Thyroid gland (tissue), 4 donors: ENCODE results near the gene ASIC4. TPM values are rescaled to one million over a fixed set of nuclear protein-coding genes. Genes with fewer than 3 reads are reported as not detected.

ENCODE experiments used
- DNase-seq, 2 donors: peaks; one replicate each; pipeline ENCODE4 v3.0.0-alpha.2; 2019
- H3K27ac ChIP-seq, 3 donors: fragments of 200-600 bp; sonication (generic); 1 replicate in 2 of 3; 2 replicates in 1 of 3; pipeline ENCODE4 v1.5.1; 2016 to 2019; ENCODE audit warnings: mild to moderate bottlenecking in 1 of 3, moderate library complexity in 1 of 3
- H3K27me3 ChIP-seq: fragments of 200-600 bp; sonication (generic); one replicate; pipeline ENCODE4 v1.5.1; 2019
- H3K36me3 ChIP-seq, 2 donors: fragments of 200-600 bp; sonication (generic); one replicate each; pipeline ENCODE4 v1.5.1; 2016 to 2019
- H3K4me1 ChIP-seq, 2 donors: fragments of 200-600 bp; sonication (generic); one replicate each; pipeline ENCODE4 v1.5.1; 2017 to 2019
- H3K4me3 ChIP-seq, 3 donors: fragments of 200-600 bp; sonication (generic); replicated peaks in 1 of 3; 1 replicate in 2 of 3; 2 replicates in 1 of 3; pipeline ENCODE4 v1.5.1; 2016; ENCODE audit warnings: mild to moderate bottlenecking in 1 of 3
- H3K9me3 ChIP-seq: fragments of 200-600 bp; sonication (generic); one replicate; pipeline ENCODE4 v1.5.1; 2017
- POLR2A ChIP-seq, 2 donors: fragments of 450-650 bp; IDR thresholded peaks; one replicate each; pipeline ENCODE4 v1.6.1; 2017; ENCODE audit warnings: antibody characterized with exemption in 2 of 2, mild to moderate bottlenecking in 2 of 2, moderate library complexity in 1 of 2
- WGBS, 2 donors: methylation state at CpG; one replicate each; pipeline ENCODE4 v1.1.5; 2017; 5-methylcytosine and 5-hydroxymethylcytosine counted together
- intact Hi-C: fragments of 100-400 bp; cut with DNase I; formaldehyde crosslinking; loops from one replicate; pipeline ENCODE4 v1.15.1; 2023
- total RNA-seq, 4 donors: library from RNA; depleted of rRNA; stranded (reverse); fragments of >200 nt; gene quantifications; one replicate each; pipeline ENCODE4 v1.2.3, GENCODE V29; 2016
- TF ChIP-seq, protein P1 (sequence below), 6 experiments: fragments of 200-600 bp in 3 of 6; fragments of 450-650 bp in 3 of 6; sonication (generic) in 3 of 6; IDR thresholded peaks; one replicate each; pipeline ENCODE4 v1.5.1; 2016 to 2019; ENCODE audit warnings: antibody characterized with exemption in 6 of 6, mild to moderate bottlenecking in 2 of 6, inconsistent platforms in 1 of 6, moderate library complexity in 1 of 6

ASIC4 gene
- total RNA-seq, 4 donors from 2014 or later, result not detected

GRCh38 chr2:219496825-219497494 lies 17.3 kb upstream of the ASIC4 start:
- Histone ChIP-seq H3K36me3 (no peaks in the 10 kb centered on the region), H3K9me3 (no peaks in the 10 kb centered on the region), H3K27me3 (no peaks in the 10 kb centered on the region), H3K27ac (peak overlapping the region in 1 of 3 donors; percentile 98), H3K4me1 (peaks cover 24 to 26% of the 10 kb centered on the region in 2 donors), H3K4me3 (peak overlapping the region in 1 of 3 donors; percentile 73)
- TF ChIP-seq, protein P1, sequence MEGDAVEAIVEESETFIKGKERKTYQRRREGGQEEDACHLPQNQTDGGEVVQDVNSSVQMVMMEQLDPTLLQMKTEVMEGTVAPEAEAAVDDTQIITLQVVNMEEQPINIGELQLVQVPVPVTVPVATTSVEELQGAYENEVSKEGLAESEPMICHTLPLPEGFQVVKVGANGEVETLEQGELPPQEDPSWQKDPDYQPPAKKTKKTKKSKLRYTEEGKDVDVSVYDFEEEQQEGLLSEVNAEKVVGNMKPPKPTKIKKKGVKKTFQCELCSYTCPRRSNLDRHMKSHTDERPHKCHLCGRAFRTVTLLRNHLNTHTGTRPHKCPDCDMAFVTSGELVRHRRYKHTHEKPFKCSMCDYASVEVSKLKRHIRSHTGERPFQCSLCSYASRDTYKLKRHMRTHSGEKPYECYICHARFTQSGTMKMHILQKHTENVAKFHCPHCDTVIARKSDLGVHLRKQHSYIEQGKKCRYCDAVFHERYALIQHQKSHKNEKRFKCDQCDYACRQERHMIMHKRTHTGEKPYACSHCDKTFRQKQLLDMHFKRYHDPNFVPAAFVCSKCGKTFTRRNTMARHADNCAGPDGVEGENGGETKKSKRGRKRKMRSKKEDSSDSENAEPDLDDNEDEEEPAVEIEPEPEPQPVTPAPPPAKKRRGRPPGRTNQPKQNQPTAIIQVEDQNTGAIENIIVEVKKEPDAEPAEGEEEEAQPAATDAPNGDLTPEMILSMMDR (IDR thresholded peaks at IDR 0.05), result no peak
- no peak for TF ChIP-seq POLR2A (IDR thresholded peaks at IDR 0.05)
- intact Hi-C loops, result loop anchor here (5.0 kb wide), 1 partner anchor 110 kb away; the partner anchor contains the start of gene DNPEP
- peak; percentile 66 for DNase-seq
- WGBS, 2 donors, result 21 to 25% methylated on average over 20 to 25 of the region's 61 CpGs

- H3K4me1 ChIP-seq, result peaks cover 24 to 26% of the 10 kb centered on the region in 2 donors
- peak; percentile 87 to 91 for DNase-seq
- 5 to 10% methylated on average over 6 to 21 of the region's 59 CpGs for WGBS, 2 donors
- H3K27ac ChIP-seq, result peak overlapping the region; percentile 70 to 98 (median 91)
- TF ChIP-seq POLR2A (IDR thresholded peaks at IDR 0.05), result peak in 1 of 2 donors; percentile 55
- TF ChIP-seq, protein P1 (IDR thresholded peaks at IDR 0.05), result no peak
- intact Hi-C loops, result loop anchor here (5.0 kb wide), 1 partner anchor 110 kb away; the partner anchor contains the start of gene DNPEP
- no peaks in the 10 kb centered on the region for H3K9me3 ChIP-seq
- no peaks in the 10 kb centered on the region for H3K27me3 ChIP-seq
- no peaks in the 10 kb centered on the region for H3K36me3 ChIP-seq
- H3K4me3 ChIP-seq, result peak overlapping the region; percentile 23 to 73 (median 36)
Measured at GRCh38 chr2:219497495-219498279, 16.6 kb upstream of the ASIC4 start.

DNA sequence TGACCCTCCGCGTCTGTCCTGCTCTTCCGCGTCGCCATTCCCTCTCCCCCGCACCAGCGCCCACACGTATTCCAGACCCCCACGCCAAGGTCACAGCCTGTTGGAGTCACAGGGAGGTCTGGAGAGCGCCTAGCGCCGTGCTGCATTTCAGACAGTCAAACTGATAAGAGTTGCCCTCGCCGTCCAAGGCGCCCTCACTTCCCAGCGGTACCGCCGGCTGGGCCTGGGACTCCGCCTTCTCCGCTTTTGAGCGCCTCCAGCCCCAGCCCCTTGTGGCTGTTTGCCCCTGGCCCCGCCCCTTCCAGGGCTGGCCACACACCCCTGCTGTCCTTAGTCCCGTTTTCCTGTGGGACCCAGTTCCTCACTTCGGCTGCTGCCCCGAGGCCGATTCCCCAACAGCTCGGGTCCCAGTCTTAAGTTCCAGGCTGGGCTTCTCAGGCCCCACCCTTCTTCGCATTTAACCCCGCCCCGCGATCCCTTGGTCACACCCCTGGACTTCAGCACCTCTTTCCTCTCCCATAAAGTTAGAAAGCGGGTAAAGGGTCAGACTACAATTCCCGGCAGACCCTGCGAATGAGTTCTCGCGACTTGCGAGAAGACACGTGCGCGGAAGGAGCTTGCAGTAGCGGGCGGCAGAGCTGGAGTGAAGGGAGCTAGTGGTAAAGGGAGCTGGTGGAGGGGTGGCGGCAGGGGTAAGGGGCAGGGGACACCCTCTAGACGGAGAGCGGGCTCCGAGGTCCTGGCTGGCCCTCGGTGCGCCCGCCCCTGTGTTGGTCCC lies 15.8 kb upstream of the ASIC4 start, which contains the start of gene GMPPA:
TSS of gene GMPPA (plus strand) at position 612 of the 778 bp plus-strand sequence. CDS start 1,085 bp downstream, outside the sequence.
- 0 to 1% methylated on average over 48 to 49 of the region's 49 CpGs for whole genome bisulfite sequencing, 2 donors
- Histone ChIP-seq H3K27ac (peak within 1 kb of the TSS; percentile 70 to 98 (median 91)), H3K4me3 (peak within 1 kb of the TSS; percentile 36 to 73 (median 67)), H3K4me1 (peaks cover 24 to 26% of the 10 kb centered on the region in 2 donors), H3K27me3 (no peaks in the 10 kb centered on the region), H3K9me3 (no peaks in the 10 kb centered on the region), H3K36me3 (no peaks in the 10 kb centered on the region)
- intact Hi-C loops, result loop anchor here (5.0 kb wide), 1 partner anchor 111 kb away; the partner anchor contains the start of gene DNPEP
- TF ChIP-seq, protein P1 (IDR thresholded peaks at IDR 0.05), result peak in 2 of 6 experiments; percentile 8 to 22
- peak in 1 of 2 donors; percentile 80 for TF ChIP-seq POLR2A (IDR thresholded peaks at IDR 0.05)
- peak; percentile 96 to 97 for DNase-seq

DNA sequence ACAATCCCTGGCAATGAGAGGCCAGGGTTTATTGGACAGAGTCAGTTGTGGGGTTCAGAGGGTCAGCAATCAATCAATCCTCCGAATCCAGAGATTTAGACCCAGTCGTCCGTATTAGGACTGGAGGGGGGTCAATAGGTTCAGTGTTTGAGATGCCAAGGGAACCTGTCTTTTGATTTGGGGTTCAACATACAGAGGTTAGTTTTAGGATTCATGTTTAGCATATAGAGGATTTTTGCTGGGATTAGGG lies 15.3 kb upstream of the ASIC4 start:
- intact Hi-C loops, result loop anchor here (5.0 kb wide), 1 partner anchor 112 kb away; the partner anchor contains the start of gene DNPEP
- no peaks in the 10 kb centered on the region for H3K9me3 ChIP-seq
- H3K4me1 ChIP-seq, result peaks cover 24 to 26% of the 10 kb centered on the region in 2 donors
- TF ChIP-seq, protein P1 (IDR thresholded peaks at IDR 0.05), result no peak
- no peak for TF ChIP-seq POLR2A (IDR thresholded peaks at IDR 0.05)
- 0% methylated on average over 3 of the region's 3 CpGs for WGBS, 2 donors
- peak overlapping the region in 2 of 3 donors; percentile 91 to 98 for H3K27ac ChIP-seq
- peaks cover 2 to 3% of the 10 kb centered on the region in 2 donors for H3K36me3 ChIP-seq
- H3K27me3 ChIP-seq, result no peaks in the 10 kb centered on the region
- DNase-seq, result no peak
- peak overlapping the region; percentile 33 to 67 (median 50) for H3K4me3 ChIP-seq
